HCT116 (cell line): ENCODE results near the gene MMEL1. TPM values are rescaled to one million over a fixed set of nuclear protein-coding genes. Genes with fewer than 3 reads are reported as not detected.

Experiments used
- ATAC-seq: fragments of 200-7000 bp; cut with Tn5 transposase; 2 replicates; pipeline ENCODE4 v1.9.1; 2020; ENCODE audit warnings: mild to moderate bottlenecking, moderate library complexity
- BruUV-seq: library from RNA; stranded (reverse); fragments of 400-500 nt; replicated peaks from 2 replicates; lab custom pipeline; 2021; lab: Mats Ljungman, UMichigan
- CTCF ChIA-PET: fragments of 300-600 bp; sonication (Branson Sonifier 250); formaldehyde crosslinking; loops from one replicate; lab custom pipeline; 2021; ENCODE audit warnings: antibody characterized with exemption; lab: Charles Lee
- POLR2A ChIA-PET: fragments of 300-600, 350-600 bp; sonication (Branson Sonifier 250); formaldehyde crosslinking; loops from one replicate; lab custom pipeline; 2021; ENCODE audit warnings: antibody characterized with exemption; lab: Charles Lee
- RAD21 ChIA-PET, 2 experiments: fragments of 300-600 bp; sonication (Branson Sonifier 250); formaldehyde crosslinking; loops; one replicate each; lab custom pipeline; 2023; ENCODE audit warnings: low total read pairs in 2 of 2; ENCODE audit not compliant: uncharacterized antibody in 2 of 2, unreplicated experiment in 2 of 2, low non-redundant PET in 1 of 2; lab: Charles Lee
- DNase-seq: peaks from one replicate; pipeline ENCODE4 v3.0.0-alpha.2; 2010; ENCODE audit warnings: low read depth, low spot score
- H2AFZ ChIP-seq: fragments of 200-600 bp; shearing (Covaris generic), sonication (generic); 2 replicates; pipeline ENCODE4 v1.6.1; 2017; ENCODE audit warnings: low read depth, mixed run types, mixed read lengths, antibody characterized with exemption, low read length; ENCODE audit not compliant: poor library complexity, severe bottlenecking
- H3K27ac ChIP-seq: 2 replicates; pipeline ENCODE4 v1.5.1; 2012; ENCODE audit warnings: low read depth, low read length
- H3K27me3 ChIP-seq: fragments of 200-600 bp; sonication (generic); 2 replicates; pipeline ENCODE4 v1.6.1; 2016; ENCODE audit warnings: mixed run types, low read length, mixed read lengths; ENCODE audit not compliant: insufficient read depth
- H3K36me3 ChIP-seq, 2 experiments: fragments of 200-500 bp in 1 of 2; fragments of 200-600 bp in 1 of 2; sonication (Bioruptor generic) in 1 of 2; sonication (generic) in 1 of 2; 2 replicates each; pipeline versions ENCODE4 v1.5.1 to v1.6.1; 2014 to 2016; ENCODE audit warnings: low read length in 2 of 2, inconsistent platforms in 1 of 2, mixed read lengths in 1 of 2, mixed run types in 1 of 2; ENCODE audit not compliant: insufficient read depth in 2 of 2, control insufficient read depth in 1 of 2
- H3K4me1 ChIP-seq, 2 experiments: fragments of 200-600 bp in 1 of 2; sonication (generic) in 1 of 2; 2 replicates each; pipeline versions ENCODE4 v1.5.1 to v1.6.1; 2012 to 2017; ENCODE audit warnings: low read length in 2 of 2, inconsistent platforms in 1 of 2, mild to moderate bottlenecking in 1 of 2, mixed read lengths in 1 of 2, mixed run types in 1 of 2, moderate library complexity in 1 of 2; ENCODE audit not compliant: insufficient read depth in 2 of 2, control insufficient read depth in 1 of 2
- H3K4me2 ChIP-seq: fragments of 200-600 bp; sonication (generic); 2 replicates; pipeline ENCODE4 v1.6.1; 2017; ENCODE audit warnings: mixed run types, low read length, mixed read lengths
- H3K4me3 ChIP-seq, 2 experiments: fragments of 200-600 bp in 1 of 2; sonication (generic) in 1 of 2; replicated peaks in 1 of 2; 2 replicates each; pipeline ENCODE4 v1.5.1; 2011 to 2016; ENCODE audit warnings: low read length in 2 of 2, control low read depth in 1 of 2, low read depth in 1 of 2, mild to moderate bottlenecking in 1 of 2, mixed read lengths in 1 of 2, mixed run types in 1 of 2
- H3K79me2 ChIP-seq: fragments of 200-600 bp; sonication (generic); 2 replicates; pipeline ENCODE4 v1.6.1; 2017; ENCODE audit warnings: mild to moderate bottlenecking, mixed run types, low read length, moderate library complexity, mixed read lengths; ENCODE audit not compliant: insufficient read depth
- H3K9ac ChIP-seq: fragments of 200-600 bp; sonication (generic); 2 replicates; pipeline ENCODE4 v1.6.1; 2016; ENCODE audit warnings: low read length, mixed read lengths
- H3K9me2 ChIP-seq: fragments of 200-600 bp; sonication (generic), shearing (Covaris generic); 2 replicates; pipeline ENCODE4 v1.6.1; 2017; ENCODE audit warnings: mixed run types, mild to moderate bottlenecking, moderate library complexity; ENCODE audit not compliant: insufficient read depth
- H3K9me3 ChIP-seq, 2 experiments: fragments of 200-500 bp in 1 of 2; fragments of 200-600 bp in 1 of 2; sonication (Bioruptor generic) in 1 of 2; sonication (generic) in 1 of 2; 2 replicates each; pipeline ENCODE4 v1.6.1; 2014 to 2017; ENCODE audit warnings: low read length in 2 of 2, mixed read lengths in 2 of 2, inconsistent platforms in 1 of 2, low read depth in 1 of 2, mild to moderate bottlenecking in 1 of 2, mixed run types in 1 of 2, moderate library complexity in 1 of 2; ENCODE audit not compliant: control insufficient read depth in 1 of 2, insufficient read depth in 1 of 2
- H4K20me1 ChIP-seq: fragments of 200-600 bp; sonication (generic), shearing (Covaris generic); 2 replicates; pipeline ENCODE4 v1.6.1; 2017; ENCODE audit warnings: mixed run types, mild to moderate bottlenecking, moderate library complexity; ENCODE audit not compliant: insufficient read depth
- ATF3 ChIP-seq: IDR thresholded peaks from 2 replicates; pipeline ENCODE4 v1.6.1; 2012
- CEBPB ChIP-seq: IDR thresholded peaks from 2 replicates; pipeline ENCODE4 v1.6.1; 2012; ENCODE audit warnings: low read depth
- CTCF ChIP-seq, 3 experiments: fragments of 200-600 bp in 1 of 3; sonication (generic) in 1 of 3; IDR thresholded peaks in 2 of 3; conservative IDR thresholded peaks in 1 of 3; 2 replicates each; pipeline ENCODE4 v1.5.1; 2012 to 2017; ENCODE audit warnings: low read depth in 2 of 3, low read length in 2 of 3, antibody characterized with exemption in 1 of 3, borderline replicate concordance in 1 of 3, control low read depth in 1 of 3, mild to moderate bottlenecking in 1 of 3, mixed read lengths in 1 of 3, mixed run types in 1 of 3, moderate library complexity in 1 of 3; ENCODE audit not compliant: insufficient read depth in 1 of 3
- EZH2 ChIP-seq: fragments of 200-600 bp; sonication (generic); IDR thresholded peaks from 2 replicates; pipeline ENCODE4 v1.6.1; 2017; ENCODE audit warnings: antibody characterized with exemption, mixed run types
- FOSL1 ChIP-seq: IDR thresholded peaks from 2 replicates; pipeline ENCODE4 v1.6.1; 2012; ENCODE audit warnings: low read depth
- JUND ChIP-seq: IDR thresholded peaks from 2 replicates; pipeline ENCODE4 v1.6.1; 2012
- POLR2A ChIP-seq: IDR thresholded peaks from 2 replicates; pipeline ENCODE4 v1.7.0; 2011; ENCODE audit warnings: borderline replicate concordance; ENCODE audit not compliant: insufficient read depth, insufficient read length; ENCODE audit errors: extremely low read depth
- POLR2AphosphoS5 ChIP-seq: IDR thresholded peaks from 2 replicates; pipeline ENCODE4 v1.6.1; 2011; ENCODE audit warnings: mild to moderate bottlenecking, low read depth, low read length, moderate library complexity
- RAD21 ChIP-seq: IDR thresholded peaks from 2 replicates; pipeline ENCODE4 v1.6.1; 2012; ENCODE audit warnings: low read depth, mild to moderate bottlenecking
- REST ChIP-seq: IDR thresholded peaks from 2 replicates; pipeline ENCODE4 v1.6.1; 2012; ENCODE audit warnings: low read depth
- SIN3A ChIP-seq: IDR thresholded peaks from 2 replicates; pipeline ENCODE4 v1.6.1; 2012; ENCODE audit warnings: low read depth
- SRF ChIP-seq: IDR thresholded peaks from 2 replicates; pipeline ENCODE4 v1.6.1; 2012; ENCODE audit warnings: low read depth
- TCF7L2 ChIP-seq: IDR thresholded peaks from 2 replicates; pipeline ENCODE4 v1.7.0; 2011; ENCODE audit warnings: borderline replicate concordance, inconsistent platforms; ENCODE audit not compliant: insufficient read depth, insufficient read length; ENCODE audit errors: extremely low read depth
- ZNF274 ChIP-seq: fragments of 200-500 bp; sonication (Bioruptor generic); IDR thresholded peaks from 2 replicates; pipeline ENCODE4 v1.6.1; 2014; ENCODE audit warnings: mild to moderate bottlenecking, low read depth, low read length, inconsistent platforms
- intact Hi-C: fragments of 100-400 bp; cut with micrococcal nuclease; formaldehyde crosslinking; loops from 2 replicates; pipeline ENCODE4 v1.10.0; 2022
- total RNA-seq: library from RNA; stranded (reverse); gene quantifications from one replicate; pipeline ENCODE4 v1.2.1, GENCODE V29; 2021; ENCODE audit not compliant: unreplicated experiment

Gene MMEL1
- total RNA-seq, 1 experiment from 2014 or later, result 2.7 TPM

GRCh38 chr1:2604156-2604843, 28.5 kb downstream of the MMEL1 start:
- H3K4me3 ChIP-seq, result no peak overlapping the region
- no peak overlapping the region for H3K4me2 ChIP-seq
- no peak for ATAC-seq
- H3K79me2 ChIP-seq, result no peaks in the 10 kb centered on the region
- POLR2A ChIA-PET, result no interaction called here
- H3K9ac ChIP-seq, result no peak overlapping the region
- 0 out of 2 replicates have a peak, but pooled peaks cover 5% of the 10 kb centered on the region for H3K27me3 ChIP-seq
- no peak overlapping the region for H3K27ac ChIP-seq
- RAD21 ChIA-PET, result no interaction called here
- H4K20me1 ChIP-seq, result no peaks in the 10 kb centered on the region
- no peaks in the 10 kb centered on the region for H3K36me3 ChIP-seq
- no TSS peak for BruUV-seq
- no peaks in the 10 kb centered on the region for H3K9me2 ChIP-seq
- TF ChIP-seq REST, result no peak
- no peak for TF ChIP-seq ATF3
- TF ChIP-seq SIN3A, result no peak
- TF ChIP-seq JUND, result no peak
- no peak for TF ChIP-seq EZH2
- no peak for TF ChIP-seq SRF
- TF ChIP-seq ZNF274, result no peak
- no peak for TF ChIP-seq POLR2A
- TF ChIP-seq FOSL1, result no peak
- TF ChIP-seq CEBPB, result no peak
- TF ChIP-seq CTCF (IDR thresholded peaks at IDR 0.05 in 2 of 3, conservative IDR thresholded peaks at IDR 0.05 in 1 of 3; ENCODE audit: borderline replicate concordance in 1 of 3, insufficient read depth in 1 of 3, low read depth in 2 of 3, low read length in 2 of 3), result no peak
- TF ChIP-seq TCF7L2, result no peak
- TF ChIP-seq POLR2AphosphoS5, result no peak
- no peak for TF ChIP-seq RAD21
- TF ChIP-seq, all 23 proteins: peak for 0
- Histone ChIP-seq H3K9me3 (no peaks in the 10 kb centered on the region), H3K4me1 (no peaks in the 10 kb centered on the region), H2AFZ (no peak overlapping the region)
- CTCF ChIA-PET, result no interaction called here
- intact Hi-C loops, result no loop called here
- no peak for DNase-seq
